HL-60 (cell line): ENCODE measurements around the gene RAB21.

Source experiments
- DNase-seq, 2 experiments: peaks; one replicate each; pipeline ENCODE4 v3.0.0-alpha.2; 2010 to 2020; ENCODE audit warnings: low read depth in 1 of 2, low spot score in 1 of 2
- H3K27ac ChIP-seq: fragments of 250-450 bp; sonication (Bioruptor Pico); replicated peaks from 2 replicates; pipeline ENCODE4 v1.5.1; 2020; ENCODE audit warnings: mild to moderate bottlenecking, moderate library complexity
- H3K27me3 ChIP-seq: fragments of 250-450 bp; sonication (Bioruptor Pico); 2 replicates; pipeline ENCODE4 v1.5.1; 2021; ENCODE audit warnings: mild to moderate bottlenecking, moderate library complexity; ENCODE audit not compliant: insufficient read depth, poor library complexity, severe bottlenecking
- H3K4me3 ChIP-seq: replicated peaks from 2 replicates; pipeline ENCODE4 v1.5.1; 2011; ENCODE audit warnings: mild to moderate bottlenecking, control low read depth, low read length; ENCODE audit not compliant: insufficient read depth
- GABPA ChIP-seq: IDR thresholded peaks from 2 replicates; pipeline ENCODE4 v1.6.1; 2012; ENCODE audit warnings: low read depth
- POLR2AphosphoS5 ChIP-seq: IDR thresholded peaks from 2 replicates; pipeline ENCODE4 v1.6.1; 2012; ENCODE audit warnings: low read depth
- SPI1 ChIP-seq: IDR thresholded peaks from 2 replicates; pipeline ENCODE4 v1.6.1; 2012; ENCODE audit warnings: low read depth, mild to moderate bottlenecking, borderline replicate concordance
- TF ChIP-seq, protein P1 (sequence below): IDR thresholded peaks from one replicate; pipeline ENCODE4 v1.5.1; 2011; ENCODE audit warnings: low read length, control low read depth, inconsistent platforms; ENCODE audit not compliant: insufficient read depth
- TF ChIP-seq, protein P2 (sequence below): IDR thresholded peaks from 2 replicates; pipeline ENCODE4 v1.6.1; 2012; ENCODE audit warnings: low read depth; ENCODE audit not compliant: insufficient replicate concordance

Gene RAB21

DNA sequence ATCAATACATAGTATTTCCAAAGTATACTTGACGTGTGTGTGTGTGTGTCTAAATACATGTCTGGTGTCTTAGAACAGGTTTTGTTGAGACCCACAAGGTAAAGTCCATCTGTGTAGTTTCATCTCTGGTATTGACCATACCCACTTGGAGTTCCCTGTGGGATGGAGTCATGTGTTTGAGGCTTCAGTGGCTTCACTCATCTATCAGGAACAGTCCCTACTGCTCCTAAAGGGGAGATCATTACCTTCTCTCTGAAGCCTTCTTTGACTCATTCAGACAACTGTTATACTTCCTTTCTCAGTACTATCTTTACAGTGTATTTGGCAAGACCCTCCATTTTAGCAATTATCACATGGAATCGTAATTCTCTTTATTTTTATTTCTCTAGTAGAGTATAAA lies 14.2 kb downstream of the RAB21 start:
- Histone ChIP-seq H3K27ac (no peak overlapping the region), H3K4me3 (no peak overlapping the region), H3K27me3 (no peaks in the 10 kb centered on the region)
- TF ChIP-seq GABPA: no peak
- TF ChIP-seq SPI1: no peak
- TF ChIP-seq, protein P1, sequence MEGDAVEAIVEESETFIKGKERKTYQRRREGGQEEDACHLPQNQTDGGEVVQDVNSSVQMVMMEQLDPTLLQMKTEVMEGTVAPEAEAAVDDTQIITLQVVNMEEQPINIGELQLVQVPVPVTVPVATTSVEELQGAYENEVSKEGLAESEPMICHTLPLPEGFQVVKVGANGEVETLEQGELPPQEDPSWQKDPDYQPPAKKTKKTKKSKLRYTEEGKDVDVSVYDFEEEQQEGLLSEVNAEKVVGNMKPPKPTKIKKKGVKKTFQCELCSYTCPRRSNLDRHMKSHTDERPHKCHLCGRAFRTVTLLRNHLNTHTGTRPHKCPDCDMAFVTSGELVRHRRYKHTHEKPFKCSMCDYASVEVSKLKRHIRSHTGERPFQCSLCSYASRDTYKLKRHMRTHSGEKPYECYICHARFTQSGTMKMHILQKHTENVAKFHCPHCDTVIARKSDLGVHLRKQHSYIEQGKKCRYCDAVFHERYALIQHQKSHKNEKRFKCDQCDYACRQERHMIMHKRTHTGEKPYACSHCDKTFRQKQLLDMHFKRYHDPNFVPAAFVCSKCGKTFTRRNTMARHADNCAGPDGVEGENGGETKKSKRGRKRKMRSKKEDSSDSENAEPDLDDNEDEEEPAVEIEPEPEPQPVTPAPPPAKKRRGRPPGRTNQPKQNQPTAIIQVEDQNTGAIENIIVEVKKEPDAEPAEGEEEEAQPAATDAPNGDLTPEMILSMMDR: no peak
- no peak for DNase-seq

DNA sequence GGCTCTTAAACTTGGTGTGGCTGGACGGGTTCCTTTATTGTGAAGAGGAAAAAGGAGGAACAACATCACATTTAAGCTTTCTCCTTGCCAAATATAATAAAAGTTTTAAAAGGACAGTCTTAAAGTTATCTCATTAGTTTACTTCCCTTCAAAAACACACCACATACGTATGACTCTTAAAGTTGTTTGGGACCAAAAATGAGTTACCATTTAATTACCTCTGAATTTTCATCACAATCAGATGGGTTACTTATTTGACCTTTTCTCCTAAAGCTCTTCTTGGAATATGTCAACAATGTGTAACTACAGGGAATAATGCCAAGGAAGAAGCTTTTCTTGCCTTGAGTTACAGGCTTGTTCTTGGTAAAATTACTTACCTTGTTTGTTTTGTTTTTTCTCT lies 16.4 kb downstream of the RAB21 start:
- no peak for DNase-seq
- TF ChIP-seq, protein P1: no peak
- TF ChIP-seq SPI1 (no peak), POLR2AphosphoS5 (no peak), GABPA (no peak)
- TF ChIP-seq, protein P2, sequence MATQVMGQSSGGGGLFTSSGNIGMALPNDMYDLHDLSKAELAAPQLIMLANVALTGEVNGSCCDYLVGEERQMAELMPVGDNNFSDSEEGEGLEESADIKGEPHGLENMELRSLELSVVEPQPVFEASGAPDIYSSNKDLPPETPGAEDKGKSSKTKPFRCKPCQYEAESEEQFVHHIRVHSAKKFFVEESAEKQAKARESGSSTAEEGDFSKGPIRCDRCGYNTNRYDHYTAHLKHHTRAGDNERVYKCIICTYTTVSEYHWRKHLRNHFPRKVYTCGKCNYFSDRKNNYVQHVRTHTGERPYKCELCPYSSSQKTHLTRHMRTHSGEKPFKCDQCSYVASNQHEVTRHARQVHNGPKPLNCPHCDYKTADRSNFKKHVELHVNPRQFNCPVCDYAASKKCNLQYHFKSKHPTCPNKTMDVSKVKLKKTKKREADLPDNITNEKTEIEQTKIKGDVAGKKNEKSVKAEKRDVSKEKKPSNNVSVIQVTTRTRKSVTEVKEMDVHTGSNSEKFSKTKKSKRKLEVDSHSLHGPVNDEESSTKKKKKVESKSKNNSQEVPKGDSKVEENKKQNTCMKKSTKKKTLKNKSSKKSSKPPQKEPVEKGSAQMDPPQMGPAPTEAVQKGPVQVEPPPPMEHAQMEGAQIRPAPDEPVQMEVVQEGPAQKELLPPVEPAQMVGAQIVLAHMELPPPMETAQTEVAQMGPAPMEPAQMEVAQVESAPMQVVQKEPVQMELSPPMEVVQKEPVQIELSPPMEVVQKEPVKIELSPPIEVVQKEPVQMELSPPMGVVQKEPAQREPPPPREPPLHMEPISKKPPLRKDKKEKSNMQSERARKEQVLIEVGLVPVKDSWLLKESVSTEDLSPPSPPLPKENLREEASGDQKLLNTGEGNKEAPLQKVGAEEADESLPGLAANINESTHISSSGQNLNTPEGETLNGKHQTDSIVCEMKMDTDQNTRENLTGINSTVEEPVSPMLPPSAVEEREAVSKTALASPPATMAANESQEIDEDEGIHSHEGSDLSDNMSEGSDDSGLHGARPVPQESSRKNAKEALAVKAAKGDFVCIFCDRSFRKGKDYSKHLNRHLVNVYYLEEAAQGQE: no peak
- H3K27ac ChIP-seq: no peak overlapping the region
- H3K4me3 ChIP-seq: no peak overlapping the region
- no peaks in the 10 kb centered on the region for H3K27me3 ChIP-seq

DNA sequence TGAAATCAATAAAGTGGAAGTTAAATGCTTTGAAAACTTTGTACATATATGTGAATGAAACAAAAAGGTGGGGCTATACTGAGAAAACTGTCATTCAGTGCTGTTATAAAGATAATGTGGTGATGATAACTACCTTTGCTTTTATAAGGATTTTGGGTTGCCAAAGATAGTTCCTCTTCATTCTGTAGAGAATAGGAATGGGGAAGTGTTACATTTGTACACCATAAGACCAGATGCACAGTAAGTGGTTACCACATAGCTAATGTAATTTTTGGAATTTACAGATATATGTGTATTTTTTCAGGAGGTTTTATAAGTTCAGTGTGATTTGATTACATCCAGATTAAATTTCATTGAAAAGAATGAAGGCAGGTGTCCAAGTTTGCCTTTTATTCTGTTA lies 18.1 kb downstream of the RAB21 start:
- Histone ChIP-seq H3K4me3 (no peak overlapping the region), H3K27me3 (no peaks in the 10 kb centered on the region), H3K27ac (0 out of 2 replicates have a peak overlapping the region, but pooled peaks have one; percentile 11)
- TF ChIP-seq, protein P2: no peak
- TF ChIP-seq GABPA (no peak), POLR2AphosphoS5 (no peak), SPI1 (peak; percentile 92)
- TF ChIP-seq, protein P1: no peak
- DNase-seq: no peak

DNA sequence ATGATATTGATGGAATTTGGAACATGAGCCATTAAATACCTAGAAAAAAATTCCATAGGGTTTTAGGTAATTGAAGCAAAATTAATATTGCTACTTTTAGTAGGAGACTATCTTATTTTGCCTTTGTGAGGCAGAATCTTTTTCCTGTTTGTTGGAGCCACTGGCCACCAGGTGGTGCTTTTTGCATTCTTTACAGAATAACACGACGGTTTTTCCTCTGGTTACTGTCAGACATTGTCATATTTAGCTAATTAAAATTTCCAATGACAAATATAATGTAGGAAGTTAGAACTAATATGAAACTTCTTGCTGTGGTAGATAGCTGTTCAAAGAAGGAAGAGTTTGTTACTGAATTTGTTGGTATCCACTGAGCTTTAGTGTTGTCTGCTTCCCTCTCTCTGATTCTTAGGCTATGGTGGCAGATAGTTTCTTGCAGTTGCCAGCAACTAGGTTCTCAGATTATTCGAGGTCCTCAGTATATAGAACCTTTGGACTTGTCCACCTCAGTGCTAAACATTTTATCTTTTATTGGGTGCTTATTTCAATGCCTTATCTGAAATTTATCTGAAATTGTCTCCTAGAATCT lies 25.7 kb downstream of the RAB21 start:
- Histone ChIP-seq H3K27ac (no peak overlapping the region), H3K4me3 (no peak overlapping the region), H3K27me3 (no peaks in the 10 kb centered on the region)
- peak in 1 of 2 experiments; percentile 38 for DNase-seq
- TF ChIP-seq POLR2AphosphoS5: no peak
- TF ChIP-seq, protein P1: peak; percentile 36
- TF ChIP-seq GABPA: no peak
- no peak for TF ChIP-seq SPI1
- TF ChIP-seq, protein P2: no peak
